Suprapubic skin (tissue), 4 donors: ENCODE measurements around the gene TDRD9. TPM values are rescaled to one million over a fixed set of nuclear protein-coding genes. Genes with fewer than 3 reads are reported as not detected.

ENCODE experiments used
- DNase-seq, 2 donors: peaks; one replicate each; pipeline ENCODE4 v3.0.0-alpha.2; 2019; ENCODE audit warnings: low spot score in 2 of 2
- H3K27ac ChIP-seq: fragments of 200-600 bp; sonication (generic); one replicate; pipeline ENCODE4 v1.5.1; 2019
- H3K27me3 ChIP-seq: fragments of 200-600 bp; sonication (generic); one replicate; pipeline ENCODE4 v1.5.1; 2019
- H3K36me3 ChIP-seq: fragments of 200-600 bp; sonication (generic); one replicate; pipeline ENCODE4 v1.5.1; 2019
- H3K4me1 ChIP-seq: fragments of 200-600 bp; sonication (generic); one replicate; pipeline ENCODE4 v1.5.1; 2019
- H3K4me3 ChIP-seq: fragments of 200-600 bp; sonication (generic); one replicate; pipeline ENCODE4 v1.5.1; 2019; ENCODE audit warnings: mild to moderate bottlenecking
- H3K9me3 ChIP-seq: fragments of 200-600 bp; sonication (generic); one replicate; pipeline ENCODE4 v1.5.1; 2019
- CTCF ChIP-seq, 2 donors: fragments of 200-600 bp in 1 of 2; fragments of 450-650 bp in 1 of 2; sonication (generic) in 1 of 2; IDR thresholded peaks; one replicate each; pipeline ENCODE4 v1.5.1; 2016 to 2019; ENCODE audit warnings: antibody characterized with exemption in 2 of 2, mild to moderate bottlenecking in 1 of 2, moderate library complexity in 1 of 2
- EP300 ChIP-seq: sonication (generic); formaldehyde crosslinking; IDR thresholded peaks from one replicate; pipeline ENCODE4 v1.6.1; 2017; ENCODE audit warnings: antibody characterized with exemption
- POLR2A ChIP-seq, 2 donors: fragments of 450-650 bp; IDR thresholded peaks; one replicate each; pipeline ENCODE4 v1.6.1; 2017; ENCODE audit warnings: antibody characterized with exemption in 2 of 2, mild to moderate bottlenecking in 2 of 2, moderate library complexity in 2 of 2
- POLR2AphosphoS5 ChIP-seq, 3 donors: sonication (generic); formaldehyde crosslinking; IDR thresholded peaks; one replicate each; pipeline ENCODE4 v1.6.1; 2017; ENCODE audit warnings: antibody characterized with exemption in 3 of 3
- WGBS: methylation state at CpG from one replicate; pipeline ENCODE4 v1.1.5; 2018; 5-methylcytosine and 5-hydroxymethylcytosine counted together
- total RNA-seq, 4 donors: library from RNA; depleted of rRNA; stranded (reverse); fragments of >200 nt; gene quantifications; one replicate each; pipeline ENCODE4 v1.1.0, GENCODE V29; 2016

The TDRD9 gene
- total RNA-seq, 4 donors from 2014 or later: 1.0 to 1.7 TPM; not detected in 2

GRCh38 chr14:103989964-103990363 lies 61.7 kb downstream of the TDRD9 start:
- WGBS: 96% methylated on average over 3 of the region's 4 CpGs

GRCh38 chr14:103994535-103995184 lies 66.4 kb downstream of the TDRD9 start:
- Histone ChIP-seq H3K27me3 (peaks cover 41% of the 10 kb centered on the region), H3K36me3 (no peaks in the 10 kb centered on the region), H3K4me3 (no peak overlapping the region), H3K4me1 (no peaks in the 10 kb centered on the region), H3K9me3 (no peaks in the 10 kb centered on the region), H3K27ac (no peak overlapping the region)
- TF ChIP-seq EP300 (no peak), CTCF (IDR thresholded peaks at IDR 0.05) (no peak), POLR2A (IDR thresholded peaks at IDR 0.05) (no peak)
- 74% methylated on average over 5 of the region's 5 CpGs for WGBS
- DNase-seq: no peak

More at GRCh38 chr14:103989964-103990363, 61.7 kb downstream of the TDRD9 start:
- no peaks in the 10 kb centered on the region for H3K36me3 ChIP-seq
- H3K27ac ChIP-seq: no peak overlapping the region
- no peak for DNase-seq
- peaks cover 6% of the 10 kb centered on the region for H3K9me3 ChIP-seq
- H3K27me3 ChIP-seq: peaks cover 26% of the 10 kb centered on the region
- no peak overlapping the region for H3K4me3 ChIP-seq
- TF ChIP-seq CTCF (IDR thresholded peaks at IDR 0.05) (no peak), POLR2A (IDR thresholded peaks at IDR 0.05) (no peak), EP300 (no peak)
- no peaks in the 10 kb centered on the region for H3K4me1 ChIP-seq

- TF ChIP-seq CTCF (IDR thresholded peaks at IDR 0.05) (no peak), POLR2AphosphoS5 (IDR thresholded peaks at IDR 0.05) (no peak), EP300 (no peak), POLR2A (IDR thresholded peaks at IDR 0.05) (no peak)
- H3K9me3 ChIP-seq: no peaks in the 10 kb centered on the region
- H3K27ac ChIP-seq: no peak overlapping the region
- 56% methylated on average over 5 of the region's 5 CpGs for WGBS
- H3K27me3 ChIP-seq: peaks cover 33% of the 10 kb centered on the region
- no peaks in the 10 kb centered on the region for H3K4me1 ChIP-seq
- H3K4me3 ChIP-seq: no peak overlapping the region
- no peak for DNase-seq
- no peaks in the 10 kb centered on the region for H3K36me3 ChIP-seq
These were observed 67.6 kb downstream of the TDRD9 start for GRCh38 chr14:103995876-103996275.

GRCh38 chr14:103997391-103997790 lies 69.1 kb downstream of the TDRD9 start:
- no peak for DNase-seq
- Histone ChIP-seq H3K9me3 (no peaks in the 10 kb centered on the region), H3K36me3 (no peaks in the 10 kb centered on the region), H3K4me1 (no peaks in the 10 kb centered on the region), H3K27ac (no peak overlapping the region), H3K27me3 (peaks cover 26% of the 10 kb centered on the region), H3K4me3 (no peak overlapping the region)
- TF ChIP-seq POLR2AphosphoS5 (IDR thresholded peaks at IDR 0.05): no peak
- TF ChIP-seq EP300: no peak
- TF ChIP-seq CTCF (IDR thresholded peaks at IDR 0.05): no peak
- TF ChIP-seq POLR2A (IDR thresholded peaks at IDR 0.05): no peak
- WGBS: 66% methylated on average over 8 of the region's 8 CpGs

DNA sequence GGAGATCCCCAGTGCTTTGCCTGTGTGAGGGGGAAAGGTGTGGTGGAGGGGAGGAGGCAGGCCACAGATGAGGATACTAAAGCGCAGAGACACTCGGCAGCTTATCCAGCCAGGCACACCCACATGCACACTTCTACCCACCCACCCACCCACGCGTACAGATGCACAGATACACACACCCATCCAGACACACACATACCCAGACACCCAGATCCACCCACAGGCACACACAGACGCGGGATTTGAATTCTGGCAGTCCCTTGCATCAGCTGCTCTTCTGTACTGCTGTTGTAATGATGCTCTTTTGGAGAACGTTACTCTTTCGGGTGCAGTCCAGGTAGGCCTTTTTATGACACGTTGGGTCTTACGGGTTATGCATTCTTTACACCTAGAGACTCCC lies 69.8 kb downstream of the TDRD9 start:
- Histone ChIP-seq H3K4me1 (no peaks in the 10 kb centered on the region), H3K27ac (no peak overlapping the region), H3K9me3 (no peaks in the 10 kb centered on the region), H3K4me3 (no peak overlapping the region), H3K36me3 (no peaks in the 10 kb centered on the region), H3K27me3 (peaks cover 24% of the 10 kb centered on the region)
- TF ChIP-seq CTCF (IDR thresholded peaks at IDR 0.05): no peak
- no peak for TF ChIP-seq POLR2AphosphoS5 (IDR thresholded peaks at IDR 0.05)
- TF ChIP-seq EP300: no peak
- TF ChIP-seq POLR2A (IDR thresholded peaks at IDR 0.05): no peak
- WGBS: 94% methylated on average over 8 of the region's 10 CpGs
- peak in 1 of 2 donors; percentile 54 for DNase-seq
